Measurements from ENCODE around the gene C11orf86. TPM values are rescaled to one million over a fixed set of nuclear protein-coding genes. Genes with fewer than 3 reads are reported as not detected.

C11orf86 gene
- total RNA-seq, 2 experiments from 2014 or later, result not detected

GRCh38 chr11:66953081-66953833 is 21.8 kb upstream of the C11orf86 start:
- H2AFZ ChIP-seq (ENCODE audit: low read length), result no peak overlapping the region
- intact Hi-C loops (cut with micrococcal nuclease; ENCODE audit: unreplicated experiment), result no loop called here
- ChIA-PET POLR2A (no interaction called here), CTCF (ENCODE audit: unreplicated experiment) (no interaction called here)
- no peak overlapping the region for H3K4me3 ChIP-seq (ENCODE audit: low read depth, low read length, poor library complexity, severe bottlenecking)
- DNase-seq (ENCODE audit: low spot score), result no peak
- H4K20me1 ChIP-seq (ENCODE audit: insufficient read depth, low read length), result no peaks in the 10 kb centered on the region
- no peak overlapping the region for H3K4me2 ChIP-seq (ENCODE audit: low read length)
- H3K9me3 ChIP-seq (ENCODE audit: low read length), result no peaks in the 10 kb centered on the region
- no peak overlapping the region for H3K27ac ChIP-seq (ENCODE audit: low read depth, low read length, poor library complexity, severe bottlenecking)
- TF ChIP-seq CTCF (conservative IDR thresholded peaks at IDR 0.05; ENCODE audit: low read length) (no peak), EZH2phosphoT487 (IDR thresholded peaks at IDR 0.05; ENCODE audit: borderline replicate concordance, low read depth, low read length) (no peak)
- no peaks in the 10 kb centered on the region for H3K9me2 ChIP-seq (ENCODE audit: insufficient read depth, low read length)
- no peaks in the 10 kb centered on the region for H3K79me2 ChIP-seq (ENCODE audit: insufficient read depth, low read depth, low read length)
- BruUV-seq (replicated peaks), result no TSS peak
- no peaks in the 10 kb centered on the region for H3K36me3 ChIP-seq (ENCODE audit: insufficient read depth, low read length)
- peaks cover 7% of the 10 kb centered on the region for H3K4me1 ChIP-seq (ENCODE audit: insufficient read depth, low read length, poor library complexity, severe bottlenecking)

GRCh38 chr11:66956689-66957290 is 18.3 kb upstream of the C11orf86 start:
- Histone ChIP-seq H3K36me3 (ENCODE audit: insufficient read depth, low read length) (no peaks in the 10 kb centered on the region), H4K20me1 (ENCODE audit: insufficient read depth, low read length) (no peaks in the 10 kb centered on the region), H3K4me1 (ENCODE audit: insufficient read depth, low read length, poor library complexity, severe bottlenecking) (peaks cover 13% of the 10 kb centered on the region), H3K9me2 (ENCODE audit: insufficient read depth, low read length) (no peaks in the 10 kb centered on the region), H3K27ac (ENCODE audit: low read depth, low read length, poor library complexity, severe bottlenecking) (no peak overlapping the region), H2AFZ (ENCODE audit: low read length) (no peak overlapping the region), H3K4me2 (ENCODE audit: low read length) (no peak overlapping the region), H3K9me3 (ENCODE audit: low read length) (no peaks in the 10 kb centered on the region; the same call in 1 of the 2 replicates), H3K4me3 (ENCODE audit: low read depth, low read length, poor library complexity, severe bottlenecking) (no peak overlapping the region), H3K79me2 (ENCODE audit: insufficient read depth, low read depth, low read length) (no peaks in the 10 kb centered on the region)
- CTCF ChIA-PET (ENCODE audit: unreplicated experiment), result no interaction called here
- DNase-seq (ENCODE audit: low spot score), result peak; percentile 20
- POLR2A ChIA-PET, result no interaction called here
- no TSS peak for BruUV-seq (replicated peaks)
- intact Hi-C loops (cut with micrococcal nuclease; ENCODE audit: unreplicated experiment), result no loop called here
- no peak for TF ChIP-seq CTCF (conservative IDR thresholded peaks at IDR 0.05; ENCODE audit: low read length)
- no peak for TF ChIP-seq EZH2phosphoT487 (IDR thresholded peaks at IDR 0.05; ENCODE audit: borderline replicate concordance, low read depth, low read length)

- POLR2A ChIA-PET, result no interaction called here
- peak overlapping the region; percentile 61 for H3K4me3 ChIP-seq (ENCODE audit: low read depth, low read length, poor library complexity, severe bottlenecking)
- H3K9me3 ChIP-seq (ENCODE audit: low read length), result no peaks in the 10 kb centered on the region; the same call in 1 of the 2 replicates
- peak overlapping the region; percentile 55 for H3K4me2 ChIP-seq (ENCODE audit: low read length)
- H3K4me1 ChIP-seq (ENCODE audit: insufficient read depth, low read length, poor library complexity, severe bottlenecking), result peaks cover 13% of the 10 kb centered on the region
- no peaks in the 10 kb centered on the region for H4K20me1 ChIP-seq (ENCODE audit: insufficient read depth, low read length)
- CTCF ChIA-PET (ENCODE audit: unreplicated experiment), result no interaction called here
- no peaks in the 10 kb centered on the region for H3K36me3 ChIP-seq (ENCODE audit: insufficient read depth, low read length)
- TF ChIP-seq CTCF (conservative IDR thresholded peaks at IDR 0.05; ENCODE audit: low read length) (no peak), EZH2phosphoT487 (IDR thresholded peaks at IDR 0.05; ENCODE audit: borderline replicate concordance, low read depth, low read length) (no peak)
- H3K79me2 ChIP-seq (ENCODE audit: insufficient read depth, low read depth, low read length), result no peaks in the 10 kb centered on the region
- peak overlapping the region; percentile 76; the same call in 1 of the 2 replicates for H2AFZ ChIP-seq (ENCODE audit: low read length)
- no peak for DNase-seq (ENCODE audit: low spot score)
- intact Hi-C loops (cut with micrococcal nuclease; ENCODE audit: unreplicated experiment), result no loop called here
- no peaks in the 10 kb centered on the region for H3K9me2 ChIP-seq (ENCODE audit: insufficient read depth, low read length)
- H3K27ac ChIP-seq (ENCODE audit: low read depth, low read length, poor library complexity, severe bottlenecking), result no peak overlapping the region
- BruUV-seq (replicated peaks), result no TSS peak
Measured at GRCh38 chr11:66957971-66958231, 17.2 kb upstream of the C11orf86 start.

Measured in OCI-LY7 (cell line).